NCI-H1105 treated with DMSO at 0.1 percent for 48 hours (cell line): Measurements from ENCODE around the gene RIT2.
A peak's percentile ranks its signal among the peaks of the same experiment; 100 is the strongest.

Experiments
- DNase-seq: peaks from one replicate; lab custom pipeline; 2025; lab: John Stamatoyannopoulos, UW

The RIT2 gene

GRCh38 chr18:42929181-42929580 is 186.3 kb downstream of the RIT2 start:
- DNase-seq, result no peak

- DNase-seq, result no peak
These were observed 190.4 kb downstream of the RIT2 start for GRCh38 chr18:42925036-42925435.

GRCh38 chr18:42922363-42922762 is 193.1 kb downstream of the RIT2 start:
- DNase-seq, result no peak

- DNase-seq, result no peak
These were observed 194.2 kb downstream of the RIT2 start for GRCh38 chr18:42921226-42921737.

GRCh38 chr18:42920621-42921020 is 194.9 kb downstream of the RIT2 start:
- no peak for DNase-seq

GRCh38 chr18:42915299-42915698 is 200.2 kb downstream of the RIT2 start:
- DNase-seq, result peak; percentile 43

GRCh38 chr18:42914476-42914875 is 201.0 kb downstream of the RIT2 start:
- DNase-seq, result no peak

GRCh38 chr18:42909095-42909494 is 206.4 kb downstream of the RIT2 start:
- no peak for DNase-seq

GRCh38 chr18:42906761-42907160 is 208.7 kb downstream of the RIT2 start:
- DNase-seq, result no peak

- DNase-seq, result no peak
These were observed 214.3 kb downstream of the RIT2 start for GRCh38 chr18:42901161-42901560.

GRCh38 chr18:42893977-42894376 is 221.5 kb downstream of the RIT2 start:
- DNase-seq, result no peak

- no peak for DNase-seq
These were observed 223.3 kb downstream of the RIT2 start for GRCh38 chr18:42892181-42892580.

- no peak for DNase-seq
These were observed 223.8 kb downstream of the RIT2 start for GRCh38 chr18:42891705-42892104.

GRCh38 chr18:42883169-42883568 is 232.3 kb downstream of the RIT2 start:
- DNase-seq, result no peak

GRCh38 chr18:42882122-42882521 is 233.4 kb downstream of the RIT2 start:
- DNase-seq, result no peak

- DNase-seq, result no peak
These were observed 242.6 kb downstream of the RIT2 start for GRCh38 chr18:42872838-42873237.

- DNase-seq, result no peak
These were observed 250.6 kb downstream of the RIT2 start for GRCh38 chr18:42864876-42865275.

- DNase-seq, result no peak
These were observed 254.2 kb downstream of the RIT2 start for GRCh38 chr18:42861271-42861670.

- no peak for DNase-seq
These were observed 254.9 kb downstream of the RIT2 start for GRCh38 chr18:42860548-42860947.

GRCh38 chr18:42860011-42860410 is 255.5 kb downstream of the RIT2 start:
- no peak for DNase-seq

GRCh38 chr18:42854558-42854957 is 260.9 kb downstream of the RIT2 start:
- no peak for DNase-seq

- peak; percentile 80 for DNase-seq
These were observed 265.1 kb downstream of the RIT2 start for GRCh38 chr18:42850174-42851083.

- no peak for DNase-seq
These were observed 276.1 kb downstream of the RIT2 start for GRCh38 chr18:42839408-42839807.
